Measurements from ENCODE around the gene CTNND2. TPM values are rescaled to one million over a fixed set of nuclear protein-coding genes. Genes with fewer than 3 reads are reported as not detected.

The CTNND2 gene
- total and polyA plus RNA-seq, 9 of the 15 experiments (the other 6 are each of a cell fraction or from before 2014, with no cell fraction given) = 0.03 to 0.35 TPM; not detected in 7

DNA sequence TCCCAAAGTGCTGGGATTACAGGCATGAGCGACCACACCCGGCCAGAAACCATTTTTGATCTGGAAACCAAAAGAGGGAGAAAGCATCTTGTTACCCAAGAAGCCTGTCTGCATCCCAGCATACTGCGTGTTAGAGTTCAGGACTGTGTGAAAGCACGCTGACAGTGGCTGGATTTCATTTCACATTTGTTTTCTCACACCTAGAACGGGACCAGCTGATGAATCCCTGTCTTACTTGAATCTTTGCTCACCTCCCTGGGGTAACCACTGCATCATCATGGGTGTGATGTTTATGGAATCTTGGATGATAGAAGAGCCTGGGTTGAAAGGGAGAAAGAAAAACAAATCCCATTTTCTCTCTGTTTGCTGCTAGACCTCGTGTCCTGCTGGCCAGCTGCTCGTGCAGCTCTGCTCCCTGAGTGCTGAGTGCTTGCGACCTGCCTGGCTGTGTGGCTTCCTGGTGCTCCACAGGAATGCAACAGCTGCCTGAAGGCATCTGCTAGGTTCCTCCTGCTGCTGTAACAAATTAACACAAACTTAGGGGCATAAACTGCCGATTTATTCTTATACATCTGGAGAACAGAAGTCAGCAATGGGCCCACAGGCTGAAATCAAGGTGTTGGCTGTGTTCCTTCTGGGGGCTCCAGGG is 764.9 kb downstream of the CTNND2 start:
- no peaks in the 10 kb centered on the region for H3K27me3 ChIP-seq (ENCODE audit: control insufficient read depth in 2 of 2, insufficient read depth in 2 of 2, low read length in 2 of 2)
- H3K4me1 ChIP-seq (replicated peaks in 1 of 2; ENCODE audit: control insufficient read depth in 2 of 2, insufficient read depth in 2 of 2, low read length in 2 of 2) = no peaks in the 10 kb centered on the region
- DNase-seq (ENCODE audit: extremely low read depth in 1 of 4, low spot score in 3 of 4) (no peak), FAIRE-seq (no peak), ATAC-seq (no peak)
- WGBS (ENCODE audit: insufficient coverage, low coverage, missing lambda C conversion rate) = under 1% methylated on average over 9 of the region's 9 CpGs
- intact Hi-C loops (cut with micrococcal nuclease) = no loop called here
- H3K9me1 ChIP-seq (ENCODE audit: control insufficient read depth, insufficient read depth, low read length) = no peaks in the 10 kb centered on the region
- no peaks in the 10 kb centered on the region for H3K36me3 ChIP-seq (ENCODE audit: control insufficient read depth, insufficient read depth, low read length)
- in situ Hi-C loops (cut with MboI) = no loop called here
- no peaks in the 10 kb centered on the region for H4K20me1 ChIP-seq (replicated peaks; ENCODE audit: control insufficient read depth, insufficient read depth, low read length)
- no peak overlapping the region for H2AFZ ChIP-seq (ENCODE audit: low read depth, low read length)
- H3K9ac ChIP-seq (ENCODE audit: insufficient read depth in 1 of 2, low read depth in 2 of 2, low read length in 2 of 2) = no peak overlapping the region
- H3K79me2 ChIP-seq (ENCODE audit: control insufficient read depth, insufficient read depth, low read length) = no peaks in the 10 kb centered on the region
- H3K4me3 ChIP-seq = no peak overlapping the region
- no TSS peak for BruUV-seq (replicated peaks)
- POLR2A ChIA-PET = interaction anchor here (1.0 kb wide), 1 partner anchor 11 kb away, joined by 4 read pairs; no protein-coding TSS in a partner anchor
- no peak overlapping the region for H3K27ac ChIP-seq (ENCODE audit: extremely low read depth, low read depth, low read length)
- no peak overlapping the region for H3K4me2 ChIP-seq (ENCODE audit: insufficient read depth, low read length)
- no peaks in the 10 kb centered on the region for H3K9me3 ChIP-seq (replicated peaks; ENCODE audit: control insufficient read depth, insufficient read depth, low read depth, low read length)
- CTCF ChIA-PET (ENCODE audit: low intra/inter-chr PET ratio) = no interaction called here
- TF ChIP-seq, protein P1, sequence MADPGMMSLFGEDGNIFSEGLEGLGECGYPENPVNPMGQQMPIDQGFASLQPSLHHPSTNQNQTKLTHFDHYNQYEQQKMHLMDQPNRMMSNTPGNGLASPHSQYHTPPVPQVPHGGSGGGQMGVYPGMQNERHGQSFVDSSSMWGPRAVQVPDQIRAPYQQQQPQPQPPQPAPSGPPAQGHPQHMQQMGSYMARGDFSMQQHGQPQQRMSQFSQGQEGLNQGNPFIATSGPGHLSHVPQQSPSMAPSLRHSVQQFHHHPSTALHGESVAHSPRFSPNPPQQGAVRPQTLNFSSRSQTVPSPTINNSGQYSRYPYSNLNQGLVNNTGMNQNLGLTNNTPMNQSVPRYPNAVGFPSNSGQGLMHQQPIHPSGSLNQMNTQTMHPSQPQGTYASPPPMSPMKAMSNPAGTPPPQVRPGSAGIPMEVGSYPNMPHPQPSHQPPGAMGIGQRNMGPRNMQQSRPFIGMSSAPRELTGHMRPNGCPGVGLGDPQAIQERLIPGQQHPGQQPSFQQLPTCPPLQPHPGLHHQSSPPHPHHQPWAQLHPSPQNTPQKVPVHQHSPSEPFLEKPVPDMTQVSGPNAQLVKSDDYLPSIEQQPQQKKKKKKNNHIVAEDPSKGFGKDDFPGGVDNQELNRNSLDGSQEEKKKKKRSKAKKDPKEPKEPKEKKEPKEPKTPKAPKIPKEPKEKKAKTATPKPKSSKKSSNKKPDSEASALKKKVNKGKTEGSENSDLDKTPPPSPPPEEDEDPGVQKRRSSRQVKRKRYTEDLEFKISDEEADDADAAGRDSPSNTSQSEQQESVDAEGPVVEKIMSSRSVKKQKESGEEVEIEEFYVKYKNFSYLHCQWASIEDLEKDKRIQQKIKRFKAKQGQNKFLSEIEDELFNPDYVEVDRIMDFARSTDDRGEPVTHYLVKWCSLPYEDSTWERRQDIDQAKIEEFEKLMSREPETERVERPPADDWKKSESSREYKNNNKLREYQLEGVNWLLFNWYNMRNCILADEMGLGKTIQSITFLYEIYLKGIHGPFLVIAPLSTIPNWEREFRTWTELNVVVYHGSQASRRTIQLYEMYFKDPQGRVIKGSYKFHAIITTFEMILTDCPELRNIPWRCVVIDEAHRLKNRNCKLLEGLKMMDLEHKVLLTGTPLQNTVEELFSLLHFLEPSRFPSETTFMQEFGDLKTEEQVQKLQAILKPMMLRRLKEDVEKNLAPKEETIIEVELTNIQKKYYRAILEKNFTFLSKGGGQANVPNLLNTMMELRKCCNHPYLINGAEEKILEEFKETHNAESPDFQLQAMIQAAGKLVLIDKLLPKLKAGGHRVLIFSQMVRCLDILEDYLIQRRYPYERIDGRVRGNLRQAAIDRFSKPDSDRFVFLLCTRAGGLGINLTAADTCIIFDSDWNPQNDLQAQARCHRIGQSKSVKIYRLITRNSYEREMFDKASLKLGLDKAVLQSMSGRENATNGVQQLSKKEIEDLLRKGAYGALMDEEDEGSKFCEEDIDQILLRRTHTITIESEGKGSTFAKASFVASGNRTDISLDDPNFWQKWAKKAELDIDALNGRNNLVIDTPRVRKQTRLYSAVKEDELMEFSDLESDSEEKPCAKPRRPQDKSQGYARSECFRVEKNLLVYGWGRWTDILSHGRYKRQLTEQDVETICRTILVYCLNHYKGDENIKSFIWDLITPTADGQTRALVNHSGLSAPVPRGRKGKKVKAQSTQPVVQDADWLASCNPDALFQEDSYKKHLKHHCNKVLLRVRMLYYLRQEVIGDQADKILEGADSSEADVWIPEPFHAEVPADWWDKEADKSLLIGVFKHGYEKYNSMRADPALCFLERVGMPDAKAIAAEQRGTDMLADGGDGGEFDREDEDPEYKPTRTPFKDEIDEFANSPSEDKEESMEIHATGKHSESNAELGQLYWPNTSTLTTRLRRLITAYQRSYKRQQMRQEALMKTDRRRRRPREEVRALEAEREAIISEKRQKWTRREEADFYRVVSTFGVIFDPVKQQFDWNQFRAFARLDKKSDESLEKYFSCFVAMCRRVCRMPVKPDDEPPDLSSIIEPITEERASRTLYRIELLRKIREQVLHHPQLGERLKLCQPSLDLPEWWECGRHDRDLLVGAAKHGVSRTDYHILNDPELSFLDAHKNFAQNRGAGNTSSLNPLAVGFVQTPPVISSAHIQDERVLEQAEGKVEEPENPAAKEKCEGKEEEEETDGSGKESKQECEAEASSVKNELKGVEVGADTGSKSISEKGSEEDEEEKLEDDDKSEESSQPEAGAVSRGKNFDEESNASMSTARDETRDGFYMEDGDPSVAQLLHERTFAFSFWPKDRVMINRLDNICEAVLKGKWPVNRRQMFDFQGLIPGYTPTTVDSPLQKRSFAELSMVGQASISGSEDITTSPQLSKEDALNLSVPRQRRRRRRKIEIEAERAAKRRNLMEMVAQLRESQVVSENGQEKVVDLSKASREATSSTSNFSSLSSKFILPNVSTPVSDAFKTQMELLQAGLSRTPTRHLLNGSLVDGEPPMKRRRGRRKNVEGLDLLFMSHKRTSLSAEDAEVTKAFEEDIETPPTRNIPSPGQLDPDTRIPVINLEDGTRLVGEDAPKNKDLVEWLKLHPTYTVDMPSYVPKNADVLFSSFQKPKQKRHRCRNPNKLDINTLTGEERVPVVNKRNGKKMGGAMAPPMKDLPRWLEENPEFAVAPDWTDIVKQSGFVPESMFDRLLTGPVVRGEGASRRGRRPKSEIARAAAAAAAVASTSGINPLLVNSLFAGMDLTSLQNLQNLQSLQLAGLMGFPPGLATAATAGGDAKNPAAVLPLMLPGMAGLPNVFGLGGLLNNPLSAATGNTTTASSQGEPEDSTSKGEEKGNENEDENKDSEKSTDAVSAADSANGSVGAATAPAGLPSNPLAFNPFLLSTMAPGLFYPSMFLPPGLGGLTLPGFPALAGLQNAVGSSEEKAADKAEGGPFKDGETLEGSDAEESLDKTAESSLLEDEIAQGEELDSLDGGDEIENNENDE (IDR thresholded peaks at IDR 0.05; ENCODE audit: low read depth, low read length) = no peak
- TF ChIP-seq THRAP3 (IDR thresholded peaks at IDR 0.05; ENCODE audit: borderline replicate concordance) = no peak
- TF ChIP-seq ZNF165 (CRISPR knock-in tag; IDR thresholded peaks at IDR 0.05; ENCODE audit: borderline replicate concordance) = no peak
- TF ChIP-seq ZNF212 (CRISPR knock-in tag; IDR thresholded peaks at IDR 0.05) = no peak

Data from K562 (cell line).